CD14-positive monocyte (primary cell): ENCODE measurements around the gene NIPAL4. TPM values are rescaled to one million over a fixed set of nuclear protein-coding genes. Genes with fewer than 3 reads are reported as not detected.

Experiments
- DNase-seq, 3 donors: peaks; one replicate each; pipeline ENCODE4 v3.0.0-alpha.2; 2011 to 2022
- H2AFZ ChIP-seq: 2 replicates; pipeline ENCODE4 v1.6.0; 2012; ENCODE audit warnings: mild to moderate bottlenecking, low read depth, low read length, inconsistent platforms; ENCODE audit not compliant: insufficient read depth, poor library complexity, severe bottlenecking
- H3K27ac ChIP-seq, 2 donors: 1 replicate in 1 of 2; 2 replicates in 1 of 2; pipeline ENCODE4 v1.5.1; 2012 to 2013; ENCODE audit warnings: low read length in 2 of 2, control low read depth in 1 of 2, inconsistent platforms in 1 of 2, low read depth in 1 of 2, mild to moderate bottlenecking in 1 of 2
- H3K27me3 ChIP-seq, 2 donors: one replicate each; pipeline versions ENCODE4 v1.6.0 to v1.6.1; 2011 to 2013; ENCODE audit warnings: low read length in 2 of 2; ENCODE audit not compliant: control insufficient read depth in 2 of 2, insufficient read depth in 2 of 2
- H3K36me3 ChIP-seq, 2 donors: replicated peaks in 1 of 2; 1 replicate in 1 of 2; 2 replicates in 1 of 2; pipeline versions ENCODE4 v1.5.1 to v1.6.1; 2012 to 2013; ENCODE audit warnings: low read length in 2 of 2, control low read depth in 1 of 2, inconsistent platforms in 1 of 2, mild to moderate bottlenecking in 1 of 2; ENCODE audit not compliant: insufficient read depth in 2 of 2, control insufficient read depth in 1 of 2
- H3K4me1 ChIP-seq, 2 donors: 1 replicate in 1 of 2; 2 replicates in 1 of 2; pipeline versions ENCODE4 v1.5.1 to v1.6.1; 2012 to 2013; ENCODE audit warnings: low read length in 2 of 2, control low read depth in 1 of 2, inconsistent platforms in 1 of 2, mild to moderate bottlenecking in 1 of 2, moderate library complexity in 1 of 2; ENCODE audit not compliant: insufficient read depth in 2 of 2, control insufficient read depth in 1 of 2
- H3K4me2 ChIP-seq: replicated peaks from 2 replicates; pipeline ENCODE3; 2012; ENCODE audit warnings: low read length, moderate library complexity, mild to moderate bottlenecking; ENCODE audit not compliant: poor library complexity, severe bottlenecking; ENCODE audit errors: extremely low read depth
- H3K4me3 ChIP-seq, 3 experiments: fragments of 200-600 bp in 1 of 3; sonication (generic) in 1 of 3; replicated peaks in 1 of 3; 1 replicate in 2 of 3; 2 replicates in 1 of 3; pipeline ENCODE4 v1.5.1; 2011 to 2013; ENCODE audit warnings: low read length in 3 of 3, mild to moderate bottlenecking in 3 of 3, control low read depth in 2 of 3, low read depth in 2 of 3, inconsistent platforms in 1 of 3, moderate library complexity in 1 of 3
- H3K79me2 ChIP-seq: 2 replicates; pipeline ENCODE4 v1.6.0; 2012; ENCODE audit warnings: mild to moderate bottlenecking, control low read depth, inconsistent platforms, low read length, moderate library complexity; ENCODE audit not compliant: insufficient read depth
- H3K9ac ChIP-seq: 2 replicates; pipeline ENCODE4 v1.6.0; 2017; ENCODE audit warnings: low read length, mild to moderate bottlenecking; ENCODE audit not compliant: insufficient read depth, poor library complexity, severe bottlenecking
- H3K9me3 ChIP-seq, 2 donors: replicated peaks in 1 of 2; 1 replicate in 1 of 2; 2 replicates in 1 of 2; pipeline versions ENCODE4 v1.5.1 to v1.6.1; 2012 to 2013; ENCODE audit warnings: low read length in 2 of 2, control low read depth in 1 of 2; ENCODE audit not compliant: control insufficient read depth in 1 of 2, insufficient read depth in 1 of 2
- H4K20me1 ChIP-seq: 2 replicates; pipeline ENCODE4 v1.6.0; 2012; ENCODE audit warnings: mild to moderate bottlenecking, low read length, control low read depth, moderate library complexity; ENCODE audit not compliant: insufficient read depth
- H3K27ac Mint-ChIP-seq, 7 donors: one replicate each; pipeline ENCODE4 v1.8.0; 2020; ENCODE audit warnings: mild to moderate bottlenecking in 7 of 7, mixed read lengths in 7 of 7, moderate library complexity in 6 of 7, inconsistent platforms in 2 of 7
- H3K27me3 Mint-ChIP-seq, 3 donors: one replicate each; pipeline ENCODE4 v1.8.0; 2021 to 2022; ENCODE audit warnings: low read depth in 3 of 3, mild to moderate bottlenecking in 3 of 3, mixed read lengths in 3 of 3, moderate library complexity in 3 of 3, inconsistent platforms in 1 of 3
- H3K36me3 Mint-ChIP-seq, 2 donors: one replicate each; pipeline ENCODE4 v1.8.0; 2020; ENCODE audit warnings: mixed read lengths in 2 of 2, inconsistent platforms in 1 of 2, mild to moderate bottlenecking in 1 of 2
- H3K4me1 Mint-ChIP-seq: one replicate; pipeline ENCODE4 v1.8.0; 2020; ENCODE audit warnings: mild to moderate bottlenecking, mixed read lengths
- H3K4me3 Mint-ChIP-seq, 2 donors: one replicate each; pipeline ENCODE4 v1.8.0; 2020; ENCODE audit warnings: mild to moderate bottlenecking in 2 of 2, mixed read lengths in 2 of 2, moderate library complexity in 1 of 2
- H3K9me3 Mint-ChIP-seq, 7 donors: one replicate each; pipeline ENCODE4 v1.8.0; 2020 to 2022; ENCODE audit warnings: mixed read lengths in 7 of 7, mild to moderate bottlenecking in 6 of 7, moderate library complexity in 6 of 7, inconsistent platforms in 2 of 7
- whole genome bisulfite sequencing: methylation state at CpG from one replicate; pipeline ENCODE4 v1.1.5; 2013; ENCODE audit warnings: missing lambda C conversion rate; ENCODE audit not compliant: insufficient coverage; 5-methylcytosine and 5-hydroxymethylcytosine counted together
- intact Hi-C, 2 donors: fragments of 100-400 bp; cut with micrococcal nuclease; formaldehyde crosslinking; loops; one replicate each; pipeline versions ENCODE4 v1.15.0 to v1.15.1; 2023
- polyA plus RNA-seq, 3 donors: library from polyadenylated mRNA; depleted of rRNA in 1 of 3; unstranded in 2 of 3; stranded (reverse) in 1 of 3; fragments of 300-500 nt in 2 of 3; fragments of >200 nt in 1 of 3; fragmentation: Illumina TruSeq in 2 of 3; gene quantifications; 1 replicate in 2 of 3; 2 replicates in 1 of 3; pipeline ENCODE4 v1.2.3, GENCODE V29; 2012 to 2021
- TF ChIP-seq, protein P1 (sequence below): fragments of 200-600 bp; IDR thresholded peaks from one replicate; pipeline ENCODE4 v1.8.0; 2022; ENCODE audit warnings: antibody characterized with exemption, mild to moderate bottlenecking

The NIPAL4 gene
- polyA plus RNA-seq, 3 donors: 0.04 to 2.3 TPM; not detected in 1

DNA sequence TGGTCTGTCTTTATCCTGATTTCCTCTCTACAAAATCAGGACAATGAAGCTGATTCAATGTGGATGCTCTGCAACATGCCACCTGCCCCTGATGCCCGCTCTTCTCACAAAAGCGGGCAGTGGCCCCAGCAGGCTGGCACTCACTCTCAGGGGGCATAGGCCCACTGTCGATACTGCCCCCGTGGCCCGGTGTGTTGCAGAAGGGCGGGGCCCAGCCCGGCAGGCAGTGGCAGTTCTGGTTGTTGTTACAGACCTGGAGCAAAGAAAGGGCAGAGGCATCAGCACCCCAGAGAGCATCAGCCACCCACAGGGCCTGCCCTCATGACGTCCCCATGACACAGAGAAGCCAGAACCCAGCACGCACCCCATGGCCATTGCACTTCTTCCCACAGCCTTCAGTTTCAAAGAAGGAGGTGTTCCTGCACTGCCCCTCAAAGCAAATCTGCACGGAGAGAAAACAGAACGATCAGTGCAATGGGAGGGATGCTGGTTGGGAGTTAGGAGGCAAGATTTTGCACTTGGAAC lies 31.5 kb downstream of the NIPAL4 start:
- TF ChIP-seq, protein P1, sequence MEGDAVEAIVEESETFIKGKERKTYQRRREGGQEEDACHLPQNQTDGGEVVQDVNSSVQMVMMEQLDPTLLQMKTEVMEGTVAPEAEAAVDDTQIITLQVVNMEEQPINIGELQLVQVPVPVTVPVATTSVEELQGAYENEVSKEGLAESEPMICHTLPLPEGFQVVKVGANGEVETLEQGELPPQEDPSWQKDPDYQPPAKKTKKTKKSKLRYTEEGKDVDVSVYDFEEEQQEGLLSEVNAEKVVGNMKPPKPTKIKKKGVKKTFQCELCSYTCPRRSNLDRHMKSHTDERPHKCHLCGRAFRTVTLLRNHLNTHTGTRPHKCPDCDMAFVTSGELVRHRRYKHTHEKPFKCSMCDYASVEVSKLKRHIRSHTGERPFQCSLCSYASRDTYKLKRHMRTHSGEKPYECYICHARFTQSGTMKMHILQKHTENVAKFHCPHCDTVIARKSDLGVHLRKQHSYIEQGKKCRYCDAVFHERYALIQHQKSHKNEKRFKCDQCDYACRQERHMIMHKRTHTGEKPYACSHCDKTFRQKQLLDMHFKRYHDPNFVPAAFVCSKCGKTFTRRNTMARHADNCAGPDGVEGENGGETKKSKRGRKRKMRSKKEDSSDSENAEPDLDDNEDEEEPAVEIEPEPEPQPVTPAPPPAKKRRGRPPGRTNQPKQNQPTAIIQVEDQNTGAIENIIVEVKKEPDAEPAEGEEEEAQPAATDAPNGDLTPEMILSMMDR: no peak
- peaks cover 10% of the 10 kb centered on the region for H4K20me1 ChIP-seq
- no peak for DNase-seq
- Mint-ChIP-seq H3K4me3 (no peak overlapping the region), H3K9me3 (peaks cover 0 to 5% (median 0%) of the 10 kb centered on the region in 7 donors), H3K27me3 (peaks cover 0 to 6% (median 1%) of the 10 kb centered on the region in 3 donors), H3K36me3 (peaks cover 70 to 78% of the 10 kb centered on the region in 2 donors), H3K4me1 (peaks cover 21% of the 10 kb centered on the region), H3K27ac (no peak overlapping the region)
- no peak overlapping the region for H3K9ac ChIP-seq
- intact Hi-C loops: loop anchor here in 1 of 2 donors (5.0 kb wide), 1 partner anchor 241 kb away; the partner anchor contains the start of gene THG1L
- H3K27ac ChIP-seq: no peak overlapping the region
- no peak overlapping the region for H2AFZ ChIP-seq
- 96% methylated on average over 8 of the region's 11 CpGs for WGBS
- no peak overlapping the region for H3K4me2 ChIP-seq
- peaks cover 47 to 67% of the 10 kb centered on the region in 2 donors for H3K36me3 ChIP-seq
- no peaks in the 10 kb centered on the region for H3K9me3 ChIP-seq
- no peak overlapping the region for H3K4me3 ChIP-seq
- H3K79me2 ChIP-seq: no peaks in the 10 kb centered on the region
- peaks cover 17% of the 10 kb centered on the region in 2 donors for H3K4me1 ChIP-seq
- no peaks in the 10 kb centered on the region for H3K27me3 ChIP-seq

DNA sequence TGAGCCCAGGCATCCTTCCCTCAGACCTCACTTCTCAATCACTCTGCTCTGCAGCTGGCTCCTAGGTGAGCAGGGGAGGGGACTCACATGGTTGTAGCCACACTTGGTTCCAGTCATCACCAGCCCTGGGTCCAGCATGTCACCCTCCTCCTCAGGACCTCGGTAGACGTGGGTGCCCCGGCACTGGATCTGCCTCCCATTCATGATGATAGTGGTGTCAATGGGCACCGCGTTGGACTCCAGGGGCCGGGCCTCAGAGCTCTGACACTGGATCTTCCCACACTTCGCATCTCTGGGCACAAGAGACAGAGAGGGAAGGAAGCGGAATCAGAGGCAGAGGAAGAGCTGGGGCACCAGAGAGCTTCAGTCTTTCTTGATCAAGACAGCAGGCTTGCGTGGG lies 32.9 kb downstream of the NIPAL4 start:
- peaks cover 6% of the 10 kb centered on the region for H4K20me1 ChIP-seq
- H3K4me2 ChIP-seq: no peak overlapping the region
- no peaks in the 10 kb centered on the region for H3K9me3 ChIP-seq
- peaks cover 18% of the 10 kb centered on the region for H3K4me1 Mint-ChIP-seq
- DNase-seq: no peak
- peaks cover 0 to 6% (median 1%) of the 10 kb centered on the region in 3 donors for H3K27me3 Mint-ChIP-seq
- no peak overlapping the region for H3K4me3 Mint-ChIP-seq
- 94% methylated on average over 6 of the region's 9 CpGs for WGBS
- H2AFZ ChIP-seq: no peak overlapping the region
- no peak overlapping the region for H3K9ac ChIP-seq
- TF ChIP-seq, protein P1: no peak
- peaks cover 17% of the 10 kb centered on the region in 2 donors for H3K4me1 ChIP-seq
- H3K36me3 Mint-ChIP-seq: peaks cover 61 to 78% of the 10 kb centered on the region in 2 donors
- H3K27me3 ChIP-seq: no peaks in the 10 kb centered on the region
- peak overlapping the region in 2 of 7 donors; percentile 59 to 95 for H3K27ac Mint-ChIP-seq
- H3K79me2 ChIP-seq: no peaks in the 10 kb centered on the region
- no peak overlapping the region for H3K27ac ChIP-seq
- peaks cover 39 to 67% of the 10 kb centered on the region in 2 donors for H3K36me3 ChIP-seq
- no peak overlapping the region for H3K4me3 ChIP-seq
- intact Hi-C loops: loop anchor here in 1 of 2 donors (5.0 kb wide), 1 partner anchor 239 kb away; the partner anchor contains the start of gene THG1L
- peaks cover 0 to 5% (median 0%) of the 10 kb centered on the region in 7 donors for H3K9me3 Mint-ChIP-seq
